SK-N-SH treated with all-trans-retinoic acid at 6 μM for 48 hours (cell line): ENCODE measurements around the gene ODAD3.

Source experiments
- ATAC-seq: fragments of 200-7000 bp; cut with Tn5 transposase; 3 replicates; pipeline ENCODE4 v1.9.1; 2020; ENCODE audit warnings: mild to moderate bottlenecking, moderate library complexity
- BACH2 ChIP-seq: fragments of 250-450 bp; sonication (Bioruptor Pico); IDR thresholded peaks from 2 replicates; pipeline ENCODE4 v1.9.0; 2021; ENCODE audit warnings: mild to moderate bottlenecking, borderline replicate concordance
- CREB5 ChIP-seq: fragments of 250-450 bp; sonication (Bioruptor Pico); IDR thresholded peaks from 2 replicates; pipeline ENCODE4 v1.5.1; 2020; ENCODE audit warnings: low read depth, mild to moderate bottlenecking, moderate library complexity
- CSDC2 ChIP-seq: fragments of 250-450 bp; sonication (Bioruptor Pico); IDR thresholded peaks from 2 replicates; pipeline ENCODE4 v1.5.0; 2020; ENCODE audit warnings: mild to moderate bottlenecking, moderate library complexity
- CSRNP3 ChIP-seq: fragments of 250-450 bp; sonication (Bioruptor Pico); IDR thresholded peaks from 2 replicates; pipeline ENCODE4 v1.5.1; 2021; ENCODE audit warnings: mild to moderate bottlenecking, moderate library complexity
- ESRRG ChIP-seq: fragments of 250-450 bp; sonication (Bioruptor Pico); IDR thresholded peaks from 2 replicates; pipeline ENCODE4 v1.6.1; 2021; ENCODE audit warnings: mild to moderate bottlenecking
- GLIS3 ChIP-seq: fragments of 250-450 bp; sonication (Bioruptor Pico); IDR thresholded peaks from 2 replicates; pipeline ENCODE4 v1.5.0; 2020; ENCODE audit warnings: mild to moderate bottlenecking, moderate library complexity
- ISL1 ChIP-seq: fragments of 250-450 bp; sonication (Bioruptor Pico); IDR thresholded peaks from 2 replicates; pipeline ENCODE4 v2.1.2; 2022; ENCODE audit warnings: mild to moderate bottlenecking, moderate library complexity
- POU6F1 ChIP-seq: fragments of 250-450 bp; sonication (Bioruptor Pico); IDR thresholded peaks from 2 replicates; pipeline ENCODE4 v1.8.0; 2021; ENCODE audit warnings: low read depth, mild to moderate bottlenecking, moderate library complexity, borderline replicate concordance
- RARB ChIP-seq: fragments of 250-450 bp; sonication (Bioruptor Pico); IDR thresholded peaks from 2 replicates; pipeline ENCODE4 v1.8.0; 2021; ENCODE audit warnings: mild to moderate bottlenecking, moderate library complexity
- SNAI2 ChIP-seq: fragments of 250-450 bp; sonication (Bioruptor Pico); IDR thresholded peaks from 2 replicates; pipeline ENCODE4 v1.5.0; 2020; ENCODE audit warnings: mild to moderate bottlenecking, moderate library complexity
- TCF4 ChIP-seq: fragments of 250-450 bp; sonication (Bioruptor Pico); IDR thresholded peaks from 2 replicates; pipeline ENCODE4 v1.8.0; 2021; ENCODE audit warnings: mild to moderate bottlenecking, moderate library complexity, borderline replicate concordance
- TSHZ2 ChIP-seq: fragments of 250-450 bp; sonication (Bioruptor Pico); IDR thresholded peaks from 2 replicates; pipeline ENCODE4 v1.5.0; 2020; ENCODE audit warnings: mild to moderate bottlenecking, moderate library complexity
- ZC3H10 ChIP-seq: fragments of 250-450 bp; sonication (Bioruptor Pico); IDR thresholded peaks from 2 replicates; pipeline ENCODE4 v1.5.1; 2021; ENCODE audit warnings: mild to moderate bottlenecking, moderate library complexity
- ZFP3 ChIP-seq: fragments of 250-450 bp; sonication (Bioruptor Pico); IDR thresholded peaks from 2 replicates; pipeline ENCODE4 v1.5.0; 2020; ENCODE audit warnings: mild to moderate bottlenecking, moderate library complexity
- ZFP30 ChIP-seq: fragments of 450-650 bp; formaldehyde crosslinking; IDR thresholded peaks from 2 replicates; pipeline ENCODE4 v1.5.0; 2022; ENCODE audit warnings: mild to moderate bottlenecking, moderate library complexity
- ZNF565 ChIP-seq: fragments of 450-650 bp; formaldehyde crosslinking; conservative IDR thresholded peaks from 2 replicates; pipeline ENCODE4 v1.5.0; 2020; ENCODE audit warnings: low read depth, mild to moderate bottlenecking, moderate library complexity
- ZNF70 ChIP-seq: fragments of 450-650 bp; formaldehyde crosslinking; IDR thresholded peaks from 2 replicates; pipeline ENCODE4 v1.5.0; 2020; ENCODE audit warnings: mild to moderate bottlenecking, moderate library complexity
- ZNF8 ChIP-seq: fragments of 450-650 bp; formaldehyde crosslinking; IDR thresholded peaks from 2 replicates; pipeline ENCODE4 v1.5.0; 2020; ENCODE audit warnings: mild to moderate bottlenecking, moderate library complexity

Gene ODAD3

GRCh38 chr19:11397089-11397610, 37.8 kb downstream of the ODAD3 start:
- ATAC-seq, result no peak
- TF ChIP-seq POU6F1 (no peak), CREB5 (no peak), ZNF70 (CRISPR knock-in tag) (no peak), ZNF565 (no peak), TCF4 (no peak), SNAI2 (CRISPR knock-in tag) (no peak), BACH2 (CRISPR knock-in tag) (no peak), TSHZ2 (CRISPR knock-in tag) (no peak)

GRCh38 chr19:11390933-11391680, 43.8 kb downstream of the ODAD3 start:
- TF ChIP-seq SNAI2 (CRISPR knock-in tag) (no peak), ZFP30 (no peak), TCF4 (no peak), ISL1 (CRISPR knock-in tag) (no peak), ZFP3 (CRISPR knock-in tag) (no peak)
- ATAC-seq, result no peak

- no peak for ATAC-seq
- TF ChIP-seq SNAI2 (CRISPR knock-in tag) (no peak), POU6F1 (no peak), BACH2 (CRISPR knock-in tag) (no peak), GLIS3 (no peak), ZC3H10 (CRISPR knock-in tag) (no peak), ZFP3 (CRISPR knock-in tag) (no peak), ESRRG (CRISPR knock-in tag) (no peak), ISL1 (CRISPR knock-in tag) (no peak)
Observed at GRCh38 chr19:11390359-11390758, 44.6 kb downstream of the ODAD3 start.

- ATAC-seq, result no peak
- no peak for TF ChIP-seq CSDC2 (CRISPR knock-in tag)
- TF ChIP-seq SNAI2 (CRISPR knock-in tag), result no peak
- TF ChIP-seq ZNF8 (CRISPR knock-in tag), result no peak
- no peak for TF ChIP-seq CSRNP3 (CRISPR knock-in tag)
- no peak for TF ChIP-seq TCF4
- no peak for TF ChIP-seq RARB (CRISPR knock-in tag)
- TF ChIP-seq GLIS3, result no peak
- TF ChIP-seq POU6F1, result no peak
Observed at GRCh38 chr19:11387162-11388034, 47.5 kb downstream of the ODAD3 start.
